ENCODE measurements around the gene PIK3R1.

The PIK3R1 gene

GRCh38 chr5:68296895-68297294, 81.3 kb downstream of the PIK3R1 start:
- DNase-seq (ENCODE audit: low read depth), result no peak

- DNase-seq (ENCODE audit: low read depth), result no peak
Observed at GRCh38 chr5:68297656-68298055, 82.1 kb downstream of the PIK3R1 start.

DNA sequence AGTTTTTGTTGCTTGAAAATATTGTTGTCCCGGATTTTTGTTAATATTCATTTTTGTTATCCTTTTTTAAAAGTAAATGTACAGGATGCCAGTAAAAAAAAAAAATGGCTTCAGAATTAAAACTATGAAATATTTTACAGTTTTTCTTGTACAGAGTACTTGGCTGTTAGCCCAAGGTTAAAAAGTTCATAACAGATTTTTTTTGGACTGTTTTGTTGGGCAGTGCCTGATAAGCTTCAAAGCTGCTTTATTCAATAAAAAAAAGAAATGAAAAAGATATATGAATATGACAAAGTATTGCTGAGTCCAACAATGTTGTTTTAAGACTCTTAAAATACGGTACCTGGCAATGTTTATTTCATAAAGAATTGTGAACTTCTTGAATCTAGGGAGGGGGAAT, 82.9 kb downstream of the PIK3R1 start:
- DNase-seq (ENCODE audit: low read depth), result no peak

DNA sequence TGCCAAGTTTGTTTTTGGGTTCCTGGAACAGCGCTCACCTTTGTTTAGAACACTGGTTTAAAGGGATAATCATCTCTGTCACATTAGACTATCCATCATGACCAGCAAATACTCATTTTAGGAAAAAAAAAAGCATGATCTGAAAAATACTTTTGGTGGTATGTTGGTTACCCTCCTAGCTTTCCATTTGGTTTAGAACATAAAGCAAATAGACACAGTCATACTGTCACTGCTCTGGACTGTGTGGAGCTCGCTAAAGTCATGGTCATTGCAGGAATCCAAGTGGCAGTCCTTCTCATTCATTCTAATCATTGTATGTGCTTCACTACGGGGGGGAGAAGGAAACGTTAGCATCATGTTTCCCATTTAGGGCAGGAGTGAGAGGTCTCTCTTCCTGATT, 83.5 kb downstream of the PIK3R1 start:
- no peak for DNase-seq (ENCODE audit: low read depth)

GRCh38 chr5:68299575-68299974, 84.0 kb downstream of the PIK3R1 start:
- DNase-seq (ENCODE audit: low read depth), result no peak

DNA sequence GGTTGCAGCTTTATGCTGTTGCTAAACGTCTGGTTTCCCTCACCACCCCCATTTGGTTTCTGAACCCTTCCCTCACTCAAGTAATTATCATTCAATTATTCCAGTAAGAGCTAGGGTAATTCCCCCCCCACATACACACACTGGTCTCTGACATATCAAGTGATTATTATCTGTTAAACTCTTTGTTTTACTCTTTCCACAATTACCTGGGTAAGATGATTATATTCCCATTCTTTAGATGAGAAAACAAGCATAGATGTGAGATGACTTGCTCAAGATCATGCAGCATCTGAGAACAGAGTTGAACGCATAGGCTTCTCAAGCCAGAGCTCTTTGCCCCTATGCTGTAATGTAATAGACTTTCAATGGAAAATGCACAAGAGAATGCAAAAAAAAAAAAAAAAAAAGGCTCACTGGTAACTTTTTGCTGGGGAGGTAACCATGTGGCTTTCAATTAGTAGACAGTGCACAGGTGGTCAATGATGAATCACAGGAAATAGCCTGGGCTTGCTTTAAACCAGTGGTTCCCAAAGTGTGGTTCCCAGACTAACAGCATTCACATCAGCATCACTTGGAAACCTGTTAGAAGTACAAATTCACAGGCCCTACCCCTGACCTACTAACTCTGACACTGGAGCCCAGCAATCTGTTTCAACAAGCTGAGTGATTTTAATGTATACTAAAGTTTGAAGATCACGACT, 87.6 kb downstream of the PIK3R1 start:
- no peak for DNase-seq (ENCODE audit: low read depth)

- no peak for DNase-seq (ENCODE audit: low read depth)
Observed at GRCh38 chr5:68303754-68304420, 88.3 kb downstream of the PIK3R1 start.

DNA sequence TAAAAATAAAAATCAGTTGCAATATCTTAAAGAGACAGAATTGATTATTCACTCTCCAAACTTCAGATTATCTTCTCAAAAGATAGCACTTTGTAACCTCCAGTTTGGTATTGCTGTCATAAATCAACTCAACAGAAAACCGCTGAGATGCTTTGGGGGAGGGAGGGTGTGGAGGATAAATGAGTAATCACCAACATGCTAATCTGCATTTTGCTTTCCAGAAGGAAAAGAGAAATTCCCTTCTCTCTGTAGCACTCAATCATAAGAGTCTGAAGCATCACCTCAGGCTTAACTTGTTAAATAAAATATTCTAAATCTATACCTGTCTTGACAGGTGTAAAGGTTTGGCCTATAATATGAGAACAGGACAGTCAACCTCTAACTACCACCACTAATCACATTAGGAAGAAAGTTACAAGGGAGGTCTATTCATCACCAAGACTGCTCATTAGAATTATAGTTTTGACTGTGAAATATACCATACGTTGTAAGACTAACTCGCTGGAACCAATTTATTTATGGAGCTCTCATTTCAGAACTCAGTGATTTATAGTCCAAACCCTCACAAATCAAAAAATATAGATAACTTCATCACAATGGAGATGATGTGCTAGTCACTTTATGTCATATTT, 89.0 kb downstream of the PIK3R1 start:
- DNase-seq (ENCODE audit: low read depth), result no peak

DNA sequence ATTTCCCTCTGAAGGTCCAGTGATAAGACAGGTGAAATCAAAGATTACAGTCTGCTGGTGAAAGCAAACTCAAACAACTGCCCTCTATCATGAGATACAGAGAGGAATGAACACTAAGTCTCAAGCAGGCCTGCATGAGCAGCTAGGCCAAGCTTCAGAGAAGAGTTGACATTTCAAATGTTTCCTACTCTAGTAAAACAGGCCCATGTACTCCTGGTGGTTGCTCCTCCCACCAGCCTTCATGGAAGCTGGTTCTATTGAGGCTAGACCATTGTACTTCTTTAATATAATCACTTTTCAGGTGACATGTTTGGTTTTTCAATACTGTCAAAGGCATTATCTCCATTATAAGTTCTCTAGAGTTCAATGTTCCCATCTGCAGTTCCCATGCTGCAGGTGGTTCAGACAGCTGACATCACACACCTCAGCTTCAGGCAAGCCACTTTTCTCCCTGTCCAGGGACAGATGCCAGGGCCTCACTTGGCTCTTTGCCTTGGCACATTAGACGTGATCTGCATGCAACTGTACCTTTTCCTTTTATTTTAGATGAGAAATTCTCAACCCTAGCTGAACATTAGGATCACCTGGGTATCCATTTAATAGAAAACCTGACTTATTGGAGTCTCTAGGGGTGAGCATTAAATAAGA, 89.8 kb downstream of the PIK3R1 start:
- DNase-seq (ENCODE audit: low read depth), result no peak

DNA sequence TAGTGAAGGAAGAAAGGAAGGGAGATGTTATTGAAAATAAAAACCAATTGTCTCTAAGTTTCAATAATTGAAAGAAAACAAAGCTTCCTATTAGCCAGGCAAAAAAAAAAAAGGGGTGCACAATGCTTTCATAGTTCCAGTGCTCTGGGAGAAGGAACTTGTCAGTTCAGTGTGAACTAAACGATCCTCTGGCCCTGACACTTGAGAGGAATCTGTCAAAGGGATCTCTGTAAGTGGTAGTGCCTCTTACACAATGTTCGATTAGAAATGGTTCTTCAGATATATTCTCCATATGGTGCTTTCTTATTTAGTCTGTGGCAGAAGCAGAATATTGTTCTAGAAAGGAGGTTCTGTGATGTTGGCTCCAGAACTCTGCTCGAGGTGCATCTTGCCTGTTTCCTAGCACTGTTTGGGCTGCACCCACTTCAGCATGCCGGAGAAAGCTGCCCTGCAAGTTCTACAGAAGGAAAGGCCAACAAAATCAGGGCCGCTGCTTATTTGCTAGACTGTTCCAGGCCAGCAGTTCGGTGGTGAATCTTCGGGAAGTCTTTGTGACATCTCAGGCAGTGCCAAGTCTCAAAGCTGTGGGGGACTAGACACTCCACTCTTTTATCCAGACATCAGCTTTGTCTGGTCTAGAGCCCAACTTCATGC, 90.9 kb downstream of the PIK3R1 start:
- no peak for DNase-seq (ENCODE audit: low read depth)

GRCh38 chr5:68313336-68313735, 97.8 kb downstream of the PIK3R1 start:
- DNase-seq (ENCODE audit: low read depth), result no peak

GRCh38 chr5:68314465-68314864, 98.9 kb downstream of the PIK3R1 start:
- DNase-seq (ENCODE audit: low read depth), result no peak

- peak; percentile 1 for DNase-seq (ENCODE audit: low read depth)
Observed at GRCh38 chr5:68315679-68316271, 100.2 kb downstream of the PIK3R1 start.

- DNase-seq (ENCODE audit: low read depth), result no peak
Observed at GRCh38 chr5:68316469-68316868, 100.9 kb downstream of the PIK3R1 start.

DNA sequence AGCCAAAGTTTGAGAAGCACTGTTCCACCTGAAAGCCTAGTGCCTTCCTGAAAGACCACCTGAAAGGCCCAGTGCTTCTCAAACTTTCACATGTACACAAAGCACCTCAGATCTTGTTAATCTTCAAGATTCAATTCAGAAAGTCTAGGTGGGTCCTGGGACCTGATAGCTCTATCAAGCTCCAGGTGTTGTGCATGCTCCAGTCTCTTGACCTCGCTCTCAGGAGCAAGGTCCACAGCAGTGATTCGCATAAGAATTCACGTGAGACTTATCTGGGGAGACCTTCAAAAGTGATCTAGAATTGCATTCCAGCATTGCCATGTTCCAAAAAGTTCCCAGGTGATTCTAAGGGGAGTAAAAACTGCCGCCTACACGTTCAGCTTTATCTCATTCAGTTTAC, 102.1 kb downstream of the PIK3R1 start:
- DNase-seq (ENCODE audit: low read depth), result no peak

GRCh38 chr5:68318955-68319705, 103.6 kb downstream of the PIK3R1 start:
- no peak for DNase-seq (ENCODE audit: low read depth)

- no peak for DNase-seq (ENCODE audit: low read depth)
Observed at GRCh38 chr5:68319706-68320412, 104.3 kb downstream of the PIK3R1 start.

DNA sequence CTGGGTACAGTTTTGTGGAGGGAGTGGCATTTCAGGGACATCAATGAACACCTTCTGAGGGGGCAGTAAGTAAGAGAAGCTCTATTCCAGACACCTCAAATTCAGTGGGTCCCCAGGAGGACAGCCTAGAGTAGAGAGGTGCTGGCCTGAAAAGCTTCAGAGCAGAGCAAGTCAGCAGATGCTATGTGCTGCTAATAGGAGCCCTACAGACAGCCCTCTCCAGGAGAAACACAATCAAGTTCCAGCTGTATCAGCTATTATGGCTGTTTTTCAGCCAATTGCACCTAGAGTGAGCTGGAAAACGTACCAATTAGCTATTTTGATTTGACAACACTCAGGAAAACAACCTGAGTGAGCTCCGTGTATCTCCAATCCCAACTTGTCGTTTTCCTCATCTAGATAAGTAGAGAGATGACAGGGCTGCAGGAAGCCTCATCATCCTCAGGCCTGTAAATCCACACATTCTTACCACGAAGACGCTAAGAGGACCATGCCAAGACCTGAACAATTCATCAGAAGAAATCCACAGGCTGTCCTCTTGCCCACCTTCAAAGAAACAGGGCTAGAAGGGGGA, 104.9 kb downstream of the PIK3R1 start:
- DNase-seq (ENCODE audit: low read depth), result no peak

- no peak for DNase-seq (ENCODE audit: low read depth)
Observed at GRCh38 chr5:68325065-68325580, 109.6 kb downstream of the PIK3R1 start.
